HG03045 (cell line): ENCODE results near the gene HPS1.

Source experiments
- ATAC-seq: cut with Tn5 transposase; IDR thresholded peaks from one replicate; pipeline ENCODE4 v1.9.1; 2021; ENCODE audit warnings: mild to moderate bottlenecking, moderate library complexity; ENCODE audit not compliant: unreplicated experiment

The HPS1 gene

GRCh38 chr10:98433881-98434732 lies 12.6 kb downstream of the HPS1 start:
- no peak for ATAC-seq

GRCh38 chr10:98433371-98433770 lies 13.4 kb downstream of the HPS1 start:
- ATAC-seq: no peak

GRCh38 chr10:98432330-98432729 lies 14.4 kb downstream of the HPS1 start:
- ATAC-seq: no peak

GRCh38 chr10:98431016-98431415 lies 15.7 kb downstream of the HPS1 start:
- no peak for ATAC-seq

DNA sequence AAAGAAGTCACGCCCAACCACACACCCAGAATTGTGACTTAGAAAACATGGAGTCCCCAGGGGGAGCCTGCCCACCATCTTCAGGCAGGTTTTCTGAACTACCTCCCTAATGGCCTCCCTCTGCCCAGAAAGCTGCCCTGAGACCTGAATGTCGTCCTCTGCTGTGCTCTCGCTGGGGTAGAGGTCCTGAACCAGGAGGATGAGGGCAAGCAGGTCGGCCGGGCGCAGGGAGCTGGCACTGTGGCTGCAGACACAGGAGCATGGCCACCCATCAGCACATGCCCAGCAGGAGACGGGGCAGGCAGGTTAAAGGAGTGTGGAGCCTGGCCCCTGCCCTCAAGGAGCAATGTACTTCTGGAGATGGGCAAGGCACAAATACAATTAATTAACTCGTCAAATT lies 16.3 kb downstream of the HPS1 start:
- ATAC-seq: no peak

- no peak for ATAC-seq
Observed at GRCh38 chr10:98429320-98430072, 17.2 kb downstream of the HPS1 start.

GRCh38 chr10:98427011-98427515 lies 19.7 kb downstream of the HPS1 start:
- no peak for ATAC-seq

DNA sequence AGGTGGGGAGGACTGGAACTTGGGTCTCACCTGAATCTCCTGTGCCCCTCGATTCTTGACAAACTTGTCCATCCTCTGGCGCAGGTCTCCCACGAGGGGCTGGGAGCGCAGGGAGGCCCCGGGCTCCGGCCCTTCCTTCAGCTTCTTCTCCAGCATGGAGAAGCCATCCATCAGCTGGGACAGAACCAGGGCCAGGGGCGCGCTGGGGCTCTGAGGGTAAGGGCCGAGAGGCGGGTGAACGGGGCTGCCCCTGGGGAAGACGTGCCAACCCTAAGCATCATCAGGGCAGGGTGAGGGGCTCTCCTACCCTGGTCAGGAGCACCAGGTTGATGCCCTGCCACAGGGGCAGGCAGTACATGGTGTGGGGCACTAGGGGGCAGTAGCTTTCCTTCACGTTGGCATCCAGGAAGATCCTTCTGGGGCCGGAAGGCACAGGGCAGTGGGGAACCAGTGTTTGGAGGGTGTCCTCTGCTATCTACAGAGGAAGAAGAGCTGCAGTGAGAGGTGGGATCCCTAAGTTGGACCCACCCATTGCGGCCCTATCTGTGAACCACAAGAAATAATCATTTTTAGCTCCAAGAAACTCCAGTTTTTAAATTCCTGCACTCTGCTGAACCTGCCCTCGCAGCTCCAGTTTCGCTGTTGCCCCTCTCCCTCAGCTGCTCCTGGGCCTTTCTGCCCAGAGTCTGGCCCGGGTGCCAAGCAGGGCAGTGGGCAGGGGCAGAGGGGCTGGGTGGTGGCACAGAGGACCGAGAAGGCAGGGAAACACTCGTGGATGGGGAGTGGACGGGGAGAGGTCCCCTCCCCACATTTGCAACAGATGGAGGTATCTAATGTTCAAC lies 21.0 kb downstream of the HPS1 start:
- ATAC-seq: peak; percentile 66

DNA sequence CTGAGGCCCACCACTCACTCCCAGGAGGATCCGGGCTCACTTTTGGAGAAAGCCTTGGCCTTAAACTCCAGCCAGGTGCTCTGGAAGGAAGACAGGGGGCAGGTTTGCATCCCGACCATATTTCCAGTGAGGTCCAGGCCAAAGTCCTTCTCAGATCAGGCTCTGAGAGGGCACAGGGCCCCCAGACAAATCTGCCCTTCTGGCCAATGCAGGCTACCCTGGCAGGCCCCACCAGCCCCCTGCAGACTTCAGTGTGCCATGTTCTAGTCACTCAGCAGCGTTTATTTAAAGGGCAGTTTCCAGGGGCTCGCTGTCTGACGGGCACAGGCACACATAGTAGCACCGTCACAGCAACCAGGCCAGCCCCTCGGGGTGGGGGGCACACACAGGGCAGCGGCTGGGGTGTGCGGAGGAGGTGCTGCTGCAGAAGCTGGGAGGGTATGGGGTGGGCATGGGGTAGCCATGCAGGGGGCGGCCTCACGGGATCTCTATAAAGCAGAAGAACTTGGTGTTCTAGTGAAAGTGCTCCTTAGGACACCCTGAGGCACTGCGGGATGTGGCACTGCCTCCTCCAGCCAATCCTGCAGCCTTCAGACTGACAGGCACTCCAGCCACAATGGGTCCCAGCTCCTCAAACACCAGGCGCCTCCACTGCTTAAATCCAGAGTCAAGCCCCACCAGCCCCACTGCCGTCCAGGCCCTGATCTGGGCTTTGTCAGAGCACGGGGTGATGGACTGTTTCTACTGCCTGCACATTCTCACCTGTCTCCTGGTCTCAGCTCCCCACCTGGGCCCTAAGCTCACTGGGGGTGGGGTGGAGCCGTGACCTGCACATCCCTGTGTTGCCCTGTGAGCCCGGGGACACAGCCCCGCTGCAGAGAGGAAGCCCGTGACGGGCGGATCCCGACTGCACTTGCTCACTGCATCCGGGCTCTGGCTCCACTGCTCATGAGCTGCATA lies 22.2 kb downstream of the HPS1 start:
- no peak for ATAC-seq

DNA sequence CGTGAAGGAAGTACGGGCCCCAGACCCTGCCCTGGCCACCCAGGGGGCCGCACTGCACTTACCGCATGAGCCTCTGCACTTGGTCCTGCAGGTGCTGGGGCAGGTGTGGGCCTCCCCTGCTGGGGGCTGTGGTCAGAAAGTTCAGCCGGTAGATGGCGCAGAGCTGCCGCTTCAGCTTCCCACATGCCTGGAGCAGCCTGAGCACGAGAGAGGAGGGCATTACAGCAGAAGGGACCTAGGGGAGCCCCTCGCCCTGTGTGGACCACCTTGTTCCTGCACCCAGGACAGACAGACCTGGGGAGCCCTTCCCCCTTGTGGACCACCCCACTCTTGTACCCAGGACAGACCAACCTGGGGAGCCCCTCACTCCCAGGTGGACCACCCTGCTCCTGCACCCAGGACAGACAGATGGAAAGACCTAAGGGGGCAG lies 23.0 kb downstream of the HPS1 start:
- no peak for ATAC-seq

GRCh38 chr10:98422182-98422581 lies 24.6 kb downstream of the HPS1 start:
- no peak for ATAC-seq

DNA sequence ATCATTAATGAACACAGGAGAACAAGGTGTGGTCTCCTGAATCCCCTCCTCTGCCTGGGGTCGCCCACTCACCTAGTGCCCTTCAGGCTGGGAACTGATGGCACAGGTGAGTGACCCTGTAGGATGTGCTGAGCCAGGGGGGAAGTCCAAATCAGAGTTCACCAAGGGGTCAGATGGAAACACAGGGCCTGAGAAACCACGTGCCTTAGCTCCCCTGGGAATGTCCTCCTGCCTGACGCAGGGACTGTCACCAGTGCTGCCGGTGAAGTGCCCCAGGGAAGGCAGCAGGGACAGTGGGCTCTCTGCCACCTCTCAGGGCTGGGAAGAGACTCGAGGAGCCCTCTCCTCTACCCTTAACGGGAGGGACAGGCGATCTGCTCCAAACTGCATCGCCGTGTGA lies 25.9 kb downstream of the HPS1 start:
- ATAC-seq: no peak

DNA sequence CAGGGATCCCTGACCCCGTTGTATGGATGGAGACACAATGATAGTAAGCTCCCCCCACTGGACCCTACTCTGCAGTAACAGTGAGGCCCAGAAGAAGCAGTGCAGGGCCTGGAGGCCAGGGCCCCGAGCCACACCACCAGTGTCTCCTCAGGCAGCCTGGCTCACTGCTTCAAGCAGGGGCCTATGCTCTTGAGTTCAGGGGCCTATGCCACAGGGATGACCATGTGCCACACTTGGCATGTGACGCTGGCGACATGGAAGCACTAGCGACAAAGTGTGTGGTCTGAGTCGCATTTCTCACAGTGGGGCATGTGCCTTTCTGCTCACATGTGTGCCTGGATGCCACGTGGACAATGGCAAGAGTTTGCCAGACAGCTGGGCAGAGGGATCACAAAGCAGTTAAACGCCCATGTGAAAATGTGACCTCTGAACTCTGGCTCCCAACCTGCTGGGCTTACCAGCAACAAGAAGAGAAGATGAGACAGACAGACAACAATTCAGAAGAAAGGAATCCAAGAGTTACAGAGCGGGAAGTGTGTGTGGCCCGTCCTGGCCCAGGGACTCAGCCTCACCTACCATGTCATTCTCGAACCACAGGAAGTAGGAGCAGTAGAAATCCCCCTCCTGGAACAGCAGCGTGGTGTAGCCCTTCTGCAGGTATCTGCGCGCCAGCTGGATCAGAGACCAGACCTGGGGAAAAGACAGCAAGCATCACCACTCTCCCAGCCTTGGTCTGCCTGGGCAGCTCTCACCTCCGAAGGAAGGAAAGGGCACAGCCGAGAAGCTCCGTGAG lies 27.1 kb downstream of the HPS1 start:
- ATAC-seq: no peak

GRCh38 chr10:98418665-98419468 lies 27.9 kb downstream of the HPS1 start:
- no peak for ATAC-seq

DNA sequence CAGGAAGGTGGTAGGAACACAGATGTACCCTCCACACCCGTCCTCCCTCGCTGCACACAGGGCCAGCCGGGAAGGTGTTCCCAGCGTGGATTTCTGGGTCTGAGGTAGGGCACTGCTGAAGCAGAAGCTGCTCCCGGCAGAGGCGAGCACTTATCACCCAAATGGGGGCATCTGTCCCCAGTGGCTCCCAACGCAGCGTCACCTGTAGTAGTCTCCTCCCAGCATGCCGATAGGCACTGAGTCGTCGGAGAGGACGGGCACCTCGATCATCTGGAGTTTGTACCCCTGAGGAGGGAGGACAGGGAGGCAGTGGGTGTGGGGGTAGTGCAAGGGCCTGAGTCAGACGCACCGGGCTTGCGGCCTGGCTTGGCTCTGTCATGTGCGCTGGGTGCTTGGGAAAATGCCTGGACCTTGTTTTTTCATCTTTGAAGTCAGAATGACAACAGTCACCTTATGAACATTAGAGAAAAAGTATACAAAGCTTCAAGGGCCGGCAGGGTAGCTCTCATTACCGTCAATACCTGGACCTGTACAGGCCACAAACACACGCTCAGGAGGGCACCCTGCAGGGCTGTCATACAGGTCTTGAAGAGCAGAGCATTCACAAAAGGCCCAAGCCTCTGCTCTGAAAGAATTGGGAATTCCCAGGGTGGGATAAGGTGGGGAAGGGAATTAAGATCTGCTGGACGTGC lies 28.6 kb downstream of the HPS1 start:
- no peak for ATAC-seq

DNA sequence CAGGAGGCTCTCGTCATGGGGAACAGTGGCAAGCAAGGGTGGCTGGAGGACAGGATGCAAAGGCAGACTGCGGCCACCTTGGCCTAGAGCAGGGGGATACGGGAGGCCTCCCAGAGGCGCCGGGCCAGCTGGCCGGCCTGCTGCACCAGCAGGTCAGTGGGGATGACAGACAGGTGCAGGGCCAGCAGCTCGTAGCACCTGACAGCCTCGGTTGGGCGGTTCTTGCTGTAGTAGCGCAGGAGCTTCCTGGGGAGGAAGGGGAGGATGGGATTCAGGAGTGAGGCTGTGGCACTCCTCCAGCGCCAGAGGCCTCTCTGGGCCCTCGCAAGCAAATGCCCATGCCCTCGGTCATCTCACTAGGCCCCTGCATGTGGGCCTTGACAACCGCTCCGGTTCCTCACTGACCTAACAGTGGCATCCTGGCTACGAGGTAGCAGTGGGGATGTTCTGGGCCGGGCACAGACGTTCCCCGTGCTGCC lies 29.2 kb downstream of the HPS1 start:
- no peak for ATAC-seq

DNA sequence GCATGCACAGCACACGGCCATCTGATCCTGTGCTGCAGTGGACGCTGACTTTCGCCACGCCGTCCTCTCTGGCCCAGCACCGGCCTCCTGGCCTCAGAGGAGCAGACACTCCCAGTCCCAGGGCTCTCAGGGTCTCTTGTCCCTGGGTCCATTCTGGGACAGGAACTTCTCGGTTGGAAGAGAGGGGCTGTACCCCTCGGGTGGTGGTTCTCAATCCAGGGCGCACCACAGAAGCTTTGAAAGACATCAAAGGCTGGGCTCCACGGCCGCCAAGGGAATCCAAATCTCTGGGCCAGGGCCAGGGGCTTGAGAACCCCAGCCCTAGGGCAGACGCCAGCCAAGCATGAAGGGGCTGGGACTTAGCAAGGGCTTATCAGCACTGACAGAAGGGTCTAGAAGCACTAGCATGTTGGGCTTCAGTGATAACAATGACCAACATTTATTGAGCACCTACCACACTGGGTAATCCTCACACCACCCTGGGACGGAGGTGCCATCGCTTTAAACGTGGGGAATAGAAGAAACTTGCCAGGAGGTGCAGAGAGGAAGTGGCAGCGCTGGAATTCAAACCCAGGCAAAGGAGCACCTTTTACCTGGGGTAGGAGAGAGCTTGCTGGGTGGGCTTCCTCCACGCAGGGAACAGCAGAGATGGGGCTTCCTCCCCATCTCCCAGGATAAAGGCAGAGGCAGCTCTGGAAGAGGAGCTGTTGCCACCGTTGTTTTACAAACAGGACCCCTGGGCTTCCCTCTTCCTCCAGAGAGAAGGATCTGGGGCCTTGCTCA lies 29.9 kb downstream of the HPS1 start:
- ATAC-seq: no peak
